Measurements from ENCODE around the gene EIF4B. TPM values are rescaled to one million over a fixed set of nuclear protein-coding genes. Genes with fewer than 3 reads are reported as not detected.

The EIF4B gene
- total and polyA plus RNA-seq, 2 experiments from 2014 or later = 141 to 584 TPM

DNA sequence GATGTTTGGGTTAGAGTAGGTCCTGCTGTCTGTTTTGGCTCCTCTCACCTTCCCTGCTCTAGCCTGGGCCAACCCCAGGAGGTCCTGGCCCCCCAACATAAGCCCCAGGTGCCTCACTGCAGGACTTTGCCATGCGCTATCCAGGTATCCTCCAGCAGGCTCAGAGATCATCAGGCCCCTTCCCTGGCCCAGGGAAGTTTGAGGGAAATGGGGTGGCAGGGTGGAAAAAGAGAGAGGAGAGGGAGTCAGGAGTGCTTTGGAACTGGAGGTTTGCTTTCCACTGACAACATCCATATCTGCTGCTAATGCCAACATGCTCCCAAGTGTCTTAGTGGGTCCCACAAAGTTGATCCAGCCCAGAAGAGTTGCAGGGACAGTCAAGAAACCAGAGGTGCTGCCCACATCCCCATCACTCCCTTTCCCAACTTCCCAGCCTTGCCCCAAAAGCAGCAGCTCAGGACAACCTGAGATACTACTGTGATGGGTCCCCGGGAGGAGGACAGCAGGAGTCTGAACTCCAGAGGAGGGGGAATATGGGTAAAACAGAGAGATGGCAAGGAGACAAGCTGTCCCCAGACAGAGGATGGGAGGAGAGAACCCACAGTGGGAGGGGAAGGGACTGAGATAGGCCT lies 44.3 kb downstream of the EIF4B start (continued):
- TF ChIP-seq, protein P1, sequence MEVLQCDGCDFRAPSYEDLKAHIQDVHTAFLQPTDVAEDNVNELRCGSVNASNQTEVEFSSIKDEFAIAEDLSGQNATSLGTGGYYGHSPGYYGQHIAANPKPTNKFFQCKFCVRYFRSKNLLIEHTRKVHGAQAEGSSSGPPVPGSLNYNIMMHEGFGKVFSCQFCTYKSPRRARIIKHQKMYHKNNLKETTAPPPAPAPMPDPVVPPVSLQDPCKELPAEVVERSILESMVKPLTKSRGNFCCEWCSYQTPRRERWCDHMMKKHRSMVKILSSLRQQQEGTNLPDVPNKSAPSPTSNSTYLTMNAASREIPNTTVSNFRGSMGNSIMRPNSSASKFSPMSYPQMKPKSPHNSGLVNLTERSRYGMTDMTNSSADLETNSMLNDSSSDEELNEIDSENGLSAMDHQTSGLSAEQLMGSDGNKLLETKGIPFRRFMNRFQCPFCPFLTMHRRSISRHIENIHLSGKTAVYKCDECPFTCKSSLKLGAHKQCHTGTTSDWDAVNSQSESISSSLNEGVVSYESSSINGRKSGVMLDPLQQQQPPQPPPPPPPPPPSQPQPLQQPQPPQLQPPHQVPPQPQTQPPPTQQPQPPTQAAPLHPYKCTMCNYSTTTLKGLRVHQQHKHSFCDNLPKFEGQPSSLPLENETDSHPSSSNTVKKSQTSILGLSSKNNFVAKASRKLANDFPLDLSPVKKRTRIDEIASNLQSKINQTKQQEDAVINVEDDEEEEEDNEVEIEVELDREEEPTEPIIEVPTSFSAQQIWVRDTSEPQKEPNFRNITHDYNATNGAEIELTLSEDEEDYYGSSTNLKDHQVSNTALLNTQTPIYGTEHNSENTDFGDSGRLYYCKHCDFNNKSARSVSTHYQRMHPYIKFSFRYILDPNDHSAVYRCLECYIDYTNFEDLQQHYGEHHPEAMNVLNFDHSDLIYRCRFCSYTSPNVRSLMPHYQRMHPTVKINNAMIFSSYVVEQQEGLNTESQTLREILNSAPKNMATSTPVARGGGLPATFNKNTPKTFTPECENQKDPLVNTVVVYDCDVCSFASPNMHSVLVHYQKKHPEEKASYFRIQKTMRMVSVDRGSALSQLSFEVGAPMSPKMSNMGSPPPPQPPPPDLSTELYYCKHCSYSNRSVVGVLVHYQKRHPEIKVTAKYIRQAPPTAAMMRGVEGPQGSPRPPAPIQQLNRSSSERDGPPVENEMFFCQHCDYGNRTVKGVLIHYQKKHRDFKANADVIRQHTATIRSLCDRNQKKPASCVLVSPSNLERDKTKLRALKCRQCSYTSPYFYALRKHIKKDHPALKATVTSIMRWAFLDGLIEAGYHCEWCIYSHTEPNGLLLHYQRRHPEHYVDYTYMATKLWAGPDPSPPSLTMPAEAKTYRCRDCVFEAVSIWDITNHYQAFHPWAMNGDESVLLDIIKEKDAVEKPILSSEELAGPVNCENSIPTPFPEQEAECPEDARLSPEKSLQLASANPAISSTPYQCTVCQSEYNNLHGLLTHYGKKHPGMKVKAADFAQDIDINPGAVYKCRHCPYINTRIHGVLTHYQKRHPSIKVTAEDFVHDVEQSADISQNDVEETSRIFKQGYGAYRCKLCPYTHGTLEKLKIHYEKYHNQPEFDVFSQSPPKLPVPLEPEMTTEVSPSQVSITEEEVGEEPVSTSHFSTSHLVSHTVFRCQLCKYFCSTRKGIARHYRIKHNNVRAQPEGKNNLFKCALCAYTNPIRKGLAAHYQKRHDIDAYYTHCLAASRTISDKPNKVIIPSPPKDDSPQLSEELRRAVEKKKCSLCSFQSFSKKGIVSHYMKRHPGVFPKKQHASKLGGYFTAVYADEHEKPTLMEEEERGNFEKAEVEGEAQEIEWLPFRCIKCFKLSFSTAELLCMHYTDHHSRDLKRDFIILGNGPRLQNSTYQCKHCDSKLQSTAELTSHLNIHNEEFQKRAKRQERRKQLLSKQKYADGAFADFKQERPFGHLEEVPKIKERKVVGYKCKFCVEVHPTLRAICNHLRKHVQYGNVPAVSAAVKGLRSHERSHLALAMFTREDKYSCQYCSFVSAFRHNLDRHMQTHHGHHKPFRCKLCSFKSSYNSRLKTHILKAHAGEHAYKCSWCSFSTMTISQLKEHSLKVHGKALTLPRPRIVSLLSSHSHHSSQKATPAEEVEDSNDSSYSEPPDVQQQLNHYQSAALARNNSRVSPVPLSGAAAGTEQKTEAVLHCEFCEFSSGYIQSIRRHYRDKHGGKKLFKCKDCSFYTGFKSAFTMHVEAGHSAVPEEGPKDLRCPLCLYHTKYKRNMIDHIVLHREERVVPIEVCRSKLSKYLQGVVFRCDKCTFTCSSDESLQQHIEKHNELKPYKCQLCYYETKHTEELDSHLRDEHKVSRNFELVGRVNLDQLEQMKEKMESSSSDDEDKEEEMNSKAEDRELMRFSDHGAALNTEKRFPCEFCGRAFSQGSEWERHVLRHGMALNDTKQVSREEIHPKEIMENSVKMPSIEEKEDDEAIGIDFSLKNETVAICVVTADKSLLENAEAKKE (CRISPR knock-in tag; IDR thresholded peaks at IDR 0.05) = no peak
- no peak for TF ChIP-seq CREB1 (CRISPR knock-in tag; IDR thresholded peaks at IDR 0.05; ENCODE audit: low read depth)
- no peak for TF ChIP-seq POLR2AphosphoS5 (IDR thresholded peaks at IDR 0.05; ENCODE audit: low read depth)
- no peak for TF ChIP-seq JUNB (IDR thresholded peaks at IDR 0.05; ENCODE audit: unreplicated experiment)
- TF ChIP-seq, protein P2, sequence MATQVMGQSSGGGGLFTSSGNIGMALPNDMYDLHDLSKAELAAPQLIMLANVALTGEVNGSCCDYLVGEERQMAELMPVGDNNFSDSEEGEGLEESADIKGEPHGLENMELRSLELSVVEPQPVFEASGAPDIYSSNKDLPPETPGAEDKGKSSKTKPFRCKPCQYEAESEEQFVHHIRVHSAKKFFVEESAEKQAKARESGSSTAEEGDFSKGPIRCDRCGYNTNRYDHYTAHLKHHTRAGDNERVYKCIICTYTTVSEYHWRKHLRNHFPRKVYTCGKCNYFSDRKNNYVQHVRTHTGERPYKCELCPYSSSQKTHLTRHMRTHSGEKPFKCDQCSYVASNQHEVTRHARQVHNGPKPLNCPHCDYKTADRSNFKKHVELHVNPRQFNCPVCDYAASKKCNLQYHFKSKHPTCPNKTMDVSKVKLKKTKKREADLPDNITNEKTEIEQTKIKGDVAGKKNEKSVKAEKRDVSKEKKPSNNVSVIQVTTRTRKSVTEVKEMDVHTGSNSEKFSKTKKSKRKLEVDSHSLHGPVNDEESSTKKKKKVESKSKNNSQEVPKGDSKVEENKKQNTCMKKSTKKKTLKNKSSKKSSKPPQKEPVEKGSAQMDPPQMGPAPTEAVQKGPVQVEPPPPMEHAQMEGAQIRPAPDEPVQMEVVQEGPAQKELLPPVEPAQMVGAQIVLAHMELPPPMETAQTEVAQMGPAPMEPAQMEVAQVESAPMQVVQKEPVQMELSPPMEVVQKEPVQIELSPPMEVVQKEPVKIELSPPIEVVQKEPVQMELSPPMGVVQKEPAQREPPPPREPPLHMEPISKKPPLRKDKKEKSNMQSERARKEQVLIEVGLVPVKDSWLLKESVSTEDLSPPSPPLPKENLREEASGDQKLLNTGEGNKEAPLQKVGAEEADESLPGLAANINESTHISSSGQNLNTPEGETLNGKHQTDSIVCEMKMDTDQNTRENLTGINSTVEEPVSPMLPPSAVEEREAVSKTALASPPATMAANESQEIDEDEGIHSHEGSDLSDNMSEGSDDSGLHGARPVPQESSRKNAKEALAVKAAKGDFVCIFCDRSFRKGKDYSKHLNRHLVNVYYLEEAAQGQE (IDR thresholded peaks at IDR 0.05; ENCODE audit: unreplicated experiment) = no peak
